Measurements from ENCODE around the gene PPP2R2D. TPM values are rescaled to one million over a fixed set of nuclear protein-coding genes. Genes with fewer than 3 reads are reported as not detected.

The PPP2R2D gene
- total RNA-seq, 1 donor from 2014 or later, result 39.1 TPM

GRCh38 chr10:131993275-131993674 lies 92.5 kb downstream of the PPP2R2D start:
- intact Hi-C loops (cut with micrococcal nuclease), result no loop called here

- intact Hi-C loops (cut with micrococcal nuclease), result no loop called here
Measured at GRCh38 chr10:131994435-131994834, 93.6 kb downstream of the PPP2R2D start.

DNA sequence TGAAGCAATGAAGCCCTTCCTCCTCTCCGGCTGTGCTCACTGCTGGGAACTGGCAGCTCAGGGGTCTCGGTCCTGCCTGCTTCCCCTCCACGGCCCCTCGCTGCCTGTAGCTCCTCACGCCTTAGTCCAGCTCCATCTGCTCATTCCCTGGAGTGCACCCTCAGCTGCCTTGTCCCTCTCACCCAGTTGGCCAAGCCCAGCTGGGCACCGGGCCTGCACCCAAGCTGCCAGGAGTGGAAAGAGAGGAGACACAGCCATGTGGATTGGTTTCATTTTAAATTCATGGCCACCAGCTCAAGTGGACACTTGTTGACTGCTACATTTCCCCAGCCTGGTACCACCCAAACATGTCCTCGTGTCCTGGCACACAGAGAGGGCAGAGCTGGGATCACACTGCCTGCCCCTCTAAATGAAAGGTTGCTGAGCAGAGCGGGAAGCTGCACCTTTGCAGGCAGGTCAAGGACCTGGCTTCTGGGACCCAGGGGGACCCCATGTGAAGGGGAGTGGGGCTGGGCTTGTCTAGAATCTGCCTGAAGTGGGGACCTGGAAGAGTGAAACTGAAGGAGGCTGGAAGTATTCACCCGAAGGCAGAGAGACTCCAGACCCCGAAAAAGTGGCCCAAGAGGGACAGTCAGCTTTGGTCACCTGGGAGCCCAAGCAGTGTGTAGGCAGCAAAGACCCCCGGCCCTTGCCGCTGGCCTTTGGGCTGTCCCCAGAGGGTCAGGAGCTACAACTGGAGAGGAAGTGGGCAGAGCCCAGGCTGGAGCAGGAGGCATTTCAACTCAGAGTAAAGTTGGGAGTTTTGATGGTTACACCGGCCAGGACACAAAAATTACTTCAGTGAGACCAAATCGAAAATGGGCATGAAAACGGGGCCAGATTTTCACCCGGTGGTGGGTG lies 95.9 kb downstream of the PPP2R2D start:
- intact Hi-C loops (cut with micrococcal nuclease), result no loop called here

- intact Hi-C loops (cut with micrococcal nuclease), result no loop called here
Measured at GRCh38 chr10:131997366-131998049, 96.7 kb downstream of the PPP2R2D start.

GRCh38 chr10:131998050-131998844 lies 97.4 kb downstream of the PPP2R2D start:
- intact Hi-C loops (cut with micrococcal nuclease), result no loop called here

DNA sequence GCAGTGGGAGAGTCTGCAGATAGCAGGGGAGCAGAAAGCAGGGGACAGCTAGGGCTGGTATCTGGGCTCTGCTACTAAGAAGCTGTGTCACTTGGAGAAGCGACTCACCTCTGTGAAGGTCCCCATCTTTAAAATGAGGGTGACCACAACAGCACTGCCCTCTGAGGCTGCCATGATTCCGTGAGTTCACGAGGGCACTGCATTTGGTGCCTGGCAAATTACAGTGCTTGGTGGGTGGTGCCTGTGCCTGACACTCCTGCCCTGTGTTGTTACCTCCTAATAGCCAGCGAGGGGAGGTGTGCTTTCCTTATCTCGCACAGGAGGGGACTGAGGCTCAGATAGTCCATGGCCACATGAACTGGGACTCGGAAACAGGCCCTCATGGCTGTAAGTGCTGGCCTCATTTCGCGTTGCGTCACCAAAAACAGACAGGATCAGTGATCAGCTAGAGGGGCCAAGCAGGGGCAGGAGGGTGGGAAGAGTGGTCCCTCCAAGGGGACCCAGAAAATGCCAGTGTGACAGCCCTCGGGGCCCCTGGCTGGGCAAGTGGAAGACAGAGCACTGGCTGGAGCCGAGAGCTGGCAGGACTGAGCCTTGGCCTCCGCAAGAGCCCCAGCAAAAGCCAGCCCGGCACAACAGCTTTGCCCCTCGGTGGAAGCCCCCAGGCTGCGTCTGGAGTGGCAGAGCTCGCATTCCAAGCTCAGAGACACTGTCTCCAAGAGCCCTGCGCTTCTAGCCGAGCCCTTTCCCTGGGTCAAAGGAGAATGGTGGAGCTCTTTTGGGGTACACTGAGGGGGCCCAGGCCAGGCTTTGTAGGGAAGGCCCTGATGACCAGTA lies 98.3 kb downstream of the PPP2R2D start:
- intact Hi-C loops (cut with micrococcal nuclease), result no loop called here

- intact Hi-C loops (cut with micrococcal nuclease), result no loop called here
Measured at GRCh38 chr10:132001238-132001972, 100.6 kb downstream of the PPP2R2D start.

- intact Hi-C loops (cut with micrococcal nuclease), result no loop called here
Measured at GRCh38 chr10:132002004-132002403, 101.2 kb downstream of the PPP2R2D start.

- intact Hi-C loops (cut with micrococcal nuclease), result no loop called here
Measured at GRCh38 chr10:132003282-132003924, 102.6 kb downstream of the PPP2R2D start.

DNA sequence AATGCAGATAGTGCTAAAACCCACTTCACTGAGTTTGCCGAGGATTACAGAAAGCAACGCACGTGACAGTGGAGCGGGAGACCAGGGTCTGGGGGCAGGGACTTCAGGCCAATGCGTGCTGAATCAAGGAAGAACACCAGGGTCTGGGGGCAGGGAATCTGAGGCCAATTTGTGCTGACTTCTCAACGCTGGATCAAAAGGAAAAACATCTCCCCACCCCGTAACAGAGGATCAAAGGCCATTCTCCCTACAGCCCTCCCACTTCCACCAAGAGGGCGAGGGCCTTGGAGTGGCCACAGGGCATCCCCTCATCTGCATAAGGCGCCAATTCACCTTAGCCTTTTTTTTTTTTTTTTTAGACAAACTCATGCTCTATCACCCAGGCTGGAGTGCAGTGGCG lies 103.2 kb downstream of the PPP2R2D start:
- intact Hi-C loops (cut with micrococcal nuclease), result no loop called here

GRCh38 chr10:132005147-132005546 lies 104.3 kb downstream of the PPP2R2D start:
- intact Hi-C loops (cut with micrococcal nuclease), result loop anchor here (1.0 kb wide), 1 partner anchor 37 kb away; no protein-coding TSS in a partner anchor

- intact Hi-C loops (cut with micrococcal nuclease), result no loop called here
Measured at GRCh38 chr10:132006966-132007365, 106.2 kb downstream of the PPP2R2D start.

- intact Hi-C loops (cut with micrococcal nuclease), result no loop called here
Measured at GRCh38 chr10:132007681-132008080, 106.9 kb downstream of the PPP2R2D start.

Other genes starting within 250 kb of the PPP2R2D start
- 28.0 and 30.4 TPM in 2 replicates for gene BNIP3, start 80.9 kb downstream of the PPP2R2D start, total RNA-seq
- gene JAKMIP3, start 164.9 kb downstream of the PPP2R2D start, total RNA-seq, result 1.1 and 1.4 TPM in 2 replicates

All from T-helper 1 cell treated with Interleukin-12 subunit alpha and Interleukin-12 subunit beta and Interleukin-4 antibody, amounts not matched to agents 30 ng/mL and 1 ng/mL, for 36 hours (primary cell).